ENCODE data around the gene TNNC1. TPM values are rescaled to one million over a fixed set of nuclear protein-coding genes. Genes with fewer than 3 reads are reported as not detected.

Gene TNNC1
- total RNA-seq, 1 experiment from 2014 or later: 5.6 TPM

- Histone ChIP-seq H3T11ph (ENCODE audit: low read length) (no peak overlapping the region), H2BK5ac (ENCODE audit: insufficient read length, low read length) (no peak overlapping the region), H3K79me1 (ENCODE audit: insufficient read depth, low read depth, low read length, poor library complexity, severe bottlenecking) (no peaks in the 10 kb centered on the region), H3K27ac (ENCODE audit: insufficient read length, low read depth, low read length) (no peak overlapping the region), H2BK12ac (ENCODE audit: insufficient read length, low read depth, low read length) (no peak overlapping the region), H3K79me2 (ENCODE audit: insufficient read depth, low read length) (no peaks in the 10 kb centered on the region), H2BK15ac (ENCODE audit: low read depth, low read length) (no peak overlapping the region), H3K23me2 (ENCODE audit: insufficient read length, low read depth, low read length, poor library complexity, severe bottlenecking) (no peaks in the 10 kb centered on the region), H2BK120ac (ENCODE audit: low read depth, low read length, poor library complexity, severe bottlenecking) (no peak overlapping the region), H3K4me1 (ENCODE audit: insufficient read depth, low read length) (no peaks in the 10 kb centered on the region), H2AFZ (ENCODE audit: low read length) (no peak overlapping the region), H3K4me2 (ENCODE audit: insufficient read depth, insufficient read length, low read length) (no peak overlapping the region), H2AK5ac (ENCODE audit: insufficient read length, low read length) (no peak overlapping the region), H4K5ac (ENCODE audit: insufficient read length, low read depth, low read length) (no peak overlapping the region), H3K9ac (ENCODE audit: extremely low read depth, insufficient read length, low read length) (no peak overlapping the region), H4K91ac (ENCODE audit: insufficient read length, low read depth, low read length) (no peak overlapping the region), H3K56ac (ENCODE audit: insufficient read length, low read depth, low read length) (no peak overlapping the region), H4K8ac (replicated peaks; ENCODE audit: insufficient read length, low read depth, low read length) (no peak overlapping the region), H2BK20ac (ENCODE audit: low read depth, low read length, poor library complexity, severe bottlenecking) (no peak overlapping the region), H4K20me1 (ENCODE audit: control insufficient read depth, insufficient read depth, insufficient read length) (no peaks in the 10 kb centered on the region), H3K23ac (ENCODE audit: insufficient read length, low read depth, low read length) (no peak overlapping the region), H3K27me3 (ENCODE audit: insufficient read depth, low read length) (no peaks in the 10 kb centered on the region), H3K14ac (ENCODE audit: insufficient read depth, low read length) (no peak overlapping the region), H3K9me3 (ENCODE audit: control insufficient read depth, low read depth, low read length) (no peaks in the 10 kb centered on the region), H3K18ac (ENCODE audit: insufficient read length, low read depth, low read length) (no peak overlapping the region), H3K4ac (ENCODE audit: low read depth, low read length) (no peak overlapping the region)
- Mint-ChIP-seq H3K9me3 (no peaks in the 10 kb centered on the region), H3K27ac (no peak overlapping the region), H3K4me3 (no peak overlapping the region), H3K27me3 (ENCODE audit: low read depth) (no peaks in the 10 kb centered on the region), H3K4me1 (peaks cover 8 to 16% of the 10 kb centered on the region in 2 experiments), H3K36me3 (ENCODE audit: insufficient read depth in 1 of 3, low read depth in 3 of 3) (peaks cover 11 to 43% (median 41%) of the 10 kb centered on the region in 3 experiments)
- DNase-seq: no peak
- no CpG with 5 or more reads among the region's 7 CpGs for WGBS (ENCODE audit: extremely low coverage, insufficient read length, low lambda C conversion rate)
- TF ChIP-seq CTCF (conservative IDR thresholded peaks at IDR 0.05): no peak
These were observed 39.6 kb upstream of the TNNC1 start for GRCh38 chr3:52493232-52494017.
